ENCODE measurements around the gene MEF2A.

MEF2A gene

GRCh38 chr15:99586121-99586520 lies 20.3 kb downstream of the MEF2A start:
- Histone ChIP-seq H3K79me2 (peaks cover 22% of the 10 kb centered on the region), H3K4me3 (ENCODE audit: low read depth, low read length) (no peak overlapping the region), H3K4me2 (ENCODE audit: low read length) (no peak overlapping the region), H3K27me3 (ENCODE audit: control insufficient read depth, insufficient read depth, low read length) (no peaks in the 10 kb centered on the region), H3K9me3 (ENCODE audit: control insufficient read depth, low read length) (no peaks in the 10 kb centered on the region), H2AFZ (no peak overlapping the region), H3K27ac (no peak overlapping the region), H3K9ac (no peak overlapping the region), H3K4me1 (peaks cover 3% of the 10 kb centered on the region), H3K36me3 (ENCODE audit: control insufficient read depth, insufficient read depth, low read length) (no peaks in the 10 kb centered on the region)
- no peak for TF ChIP-seq CTCF (IDR thresholded peaks at IDR 0.05)

DNA sequence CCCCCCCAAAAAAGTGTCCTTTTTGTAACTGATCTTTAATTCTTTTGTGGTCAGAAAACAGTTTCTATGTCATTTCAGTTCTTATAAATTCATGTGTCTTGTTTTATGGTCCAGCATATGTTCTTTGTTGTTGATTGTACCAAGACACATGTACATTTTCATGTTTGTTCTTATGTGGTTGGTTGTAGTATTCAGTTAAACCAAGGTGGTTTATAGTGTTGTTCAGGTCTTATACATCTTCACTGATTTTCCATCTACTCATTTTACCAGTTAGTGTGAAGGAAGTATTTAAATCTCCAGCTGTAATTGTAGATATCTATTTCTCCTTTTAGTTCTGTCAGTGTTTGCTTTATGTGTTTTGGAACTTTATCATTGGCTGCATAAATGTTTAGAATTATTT lies 24.0 kb downstream of the MEF2A start:
- H3K79me2 ChIP-seq = peaks cover 21% of the 10 kb centered on the region
- peaks cover 4% of the 10 kb centered on the region for H3K4me1 ChIP-seq
- no peak overlapping the region for H2AFZ ChIP-seq
- H3K36me3 ChIP-seq (ENCODE audit: control insufficient read depth, insufficient read depth, low read length) = no peaks in the 10 kb centered on the region
- H3K4me3 ChIP-seq (ENCODE audit: low read depth, low read length) = no peak overlapping the region
- no peaks in the 10 kb centered on the region for H3K27me3 ChIP-seq (ENCODE audit: control insufficient read depth, insufficient read depth, low read length)
- H3K4me2 ChIP-seq (ENCODE audit: low read length) = no peak overlapping the region
- H3K27ac ChIP-seq = no peak overlapping the region
- no peaks in the 10 kb centered on the region for H3K9me3 ChIP-seq (ENCODE audit: control insufficient read depth, low read length)
- H3K9ac ChIP-seq = no peak overlapping the region
- no peak for TF ChIP-seq CTCF (IDR thresholded peaks at IDR 0.05)

- Histone ChIP-seq H3K9ac (no peak overlapping the region), H3K9me3 (ENCODE audit: control insufficient read depth, low read length) (no peaks in the 10 kb centered on the region), H3K4me1 (peaks cover 4% of the 10 kb centered on the region), H3K27me3 (ENCODE audit: control insufficient read depth, insufficient read depth, low read length) (no peaks in the 10 kb centered on the region), H2AFZ (no peak overlapping the region), H3K4me3 (ENCODE audit: low read depth, low read length) (no peak overlapping the region), H3K36me3 (ENCODE audit: control insufficient read depth, insufficient read depth, low read length) (no peaks in the 10 kb centered on the region), H3K4me2 (ENCODE audit: low read length) (no peak overlapping the region), H3K79me2 (peaks cover 21% of the 10 kb centered on the region), H3K27ac (no peak overlapping the region)
- TF ChIP-seq CTCF (IDR thresholded peaks at IDR 0.05) = no peak
Observed at GRCh38 chr15:99590913-99591646, 25.3 kb downstream of the MEF2A start.

GRCh38 chr15:99592145-99592791 lies 26.5 kb downstream of the MEF2A start:
- H3K4me1 ChIP-seq = peaks cover 4% of the 10 kb centered on the region
- no peaks in the 10 kb centered on the region for H3K9me3 ChIP-seq (ENCODE audit: control insufficient read depth, low read length)
- H3K27me3 ChIP-seq (ENCODE audit: control insufficient read depth, insufficient read depth, low read length) = no peaks in the 10 kb centered on the region
- no peak overlapping the region for H3K9ac ChIP-seq
- no peak overlapping the region for H2AFZ ChIP-seq
- no peak overlapping the region for H3K27ac ChIP-seq
- H3K4me2 ChIP-seq (ENCODE audit: low read length) = no peak overlapping the region
- no peaks in the 10 kb centered on the region for H3K36me3 ChIP-seq (ENCODE audit: control insufficient read depth, insufficient read depth, low read length)
- no peak for TF ChIP-seq CTCF (IDR thresholded peaks at IDR 0.05)
- H3K79me2 ChIP-seq = peaks cover 21% of the 10 kb centered on the region
- H3K4me3 ChIP-seq (ENCODE audit: low read depth, low read length) = no peak overlapping the region

Measured in parathyroid adenoma (tissue), 2 donors.